ENCODE measurements around the gene WASF3. TPM values are rescaled to one million over a fixed set of nuclear protein-coding genes. Genes with fewer than 3 reads are reported as not detected.

Gene WASF3, protein sequence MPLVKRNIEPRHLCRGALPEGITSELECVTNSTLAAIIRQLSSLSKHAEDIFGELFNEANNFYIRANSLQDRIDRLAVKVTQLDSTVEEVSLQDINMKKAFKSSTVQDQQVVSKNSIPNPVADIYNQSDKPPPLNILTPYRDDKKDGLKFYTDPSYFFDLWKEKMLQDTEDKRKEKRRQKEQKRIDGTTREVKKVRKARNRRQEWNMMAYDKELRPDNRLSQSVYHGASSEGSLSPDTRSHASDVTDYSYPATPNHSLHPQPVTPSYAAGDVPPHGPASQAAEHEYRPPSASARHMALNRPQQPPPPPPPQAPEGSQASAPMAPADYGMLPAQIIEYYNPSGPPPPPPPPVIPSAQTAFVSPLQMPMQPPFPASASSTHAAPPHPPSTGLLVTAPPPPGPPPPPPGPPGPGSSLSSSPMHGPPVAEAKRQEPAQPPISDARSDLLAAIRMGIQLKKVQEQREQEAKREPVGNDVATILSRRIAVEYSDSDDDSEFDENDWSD
- total RNA-seq: 3.3 and 5.0 TPM in 2 replicates

DNA sequence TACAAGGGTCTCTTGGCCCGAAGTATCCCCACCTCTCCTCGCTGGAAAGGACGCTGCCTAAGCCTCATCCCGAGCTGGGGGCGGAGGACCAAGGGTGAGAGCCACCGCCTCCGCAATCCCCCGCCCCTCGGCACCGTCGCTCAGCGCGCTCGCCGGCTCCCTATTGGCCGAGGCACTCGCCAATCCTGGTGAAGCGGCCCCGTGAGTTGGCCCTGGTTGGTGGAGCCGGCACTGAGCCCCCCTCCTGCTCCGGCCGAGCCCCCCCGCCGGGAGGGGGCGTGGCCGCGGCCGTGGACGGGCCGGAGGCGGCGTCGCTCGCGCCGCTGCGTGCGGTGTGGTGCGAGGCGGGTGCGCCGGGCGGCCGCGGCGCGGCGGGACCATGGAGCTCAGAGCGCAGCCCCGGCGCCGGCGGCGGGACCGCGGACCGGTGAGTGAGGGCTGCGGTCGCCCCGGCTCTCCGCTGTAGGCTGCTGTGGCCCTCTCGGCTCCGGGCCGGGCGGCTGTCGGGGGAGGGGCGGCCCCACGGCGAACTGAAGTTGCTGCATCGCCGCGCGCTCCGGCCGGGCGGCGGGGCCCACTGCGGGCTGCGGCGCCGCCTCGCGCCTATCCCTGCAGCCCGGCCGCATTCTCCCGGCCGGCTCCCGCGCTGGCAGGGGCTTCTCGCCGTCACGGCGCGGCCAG lies at the start of gene WASF3:
WASF3 (plus strand) TSS at position 291 of the 681 bp plus-strand sequence. CDS start 84,588 bp downstream, outside the sequence.

Other genes with a start within 250 kb of the WASF3 start
- not detected in 2 replicates for gene GPR12, start 203.1 kb downstream of the WASF3 start, total RNA-seq

Data from airway epithelial cell (primary cell).